ENCODE results near the gene ENTREP3. TPM values are rescaled to one million over a fixed set of nuclear protein-coding genes. Genes with fewer than 3 reads are reported as not detected.

The ENTREP3 gene
- total RNA-seq, 1 experiment from 2014 or later: 32.3 TPM

DNA sequence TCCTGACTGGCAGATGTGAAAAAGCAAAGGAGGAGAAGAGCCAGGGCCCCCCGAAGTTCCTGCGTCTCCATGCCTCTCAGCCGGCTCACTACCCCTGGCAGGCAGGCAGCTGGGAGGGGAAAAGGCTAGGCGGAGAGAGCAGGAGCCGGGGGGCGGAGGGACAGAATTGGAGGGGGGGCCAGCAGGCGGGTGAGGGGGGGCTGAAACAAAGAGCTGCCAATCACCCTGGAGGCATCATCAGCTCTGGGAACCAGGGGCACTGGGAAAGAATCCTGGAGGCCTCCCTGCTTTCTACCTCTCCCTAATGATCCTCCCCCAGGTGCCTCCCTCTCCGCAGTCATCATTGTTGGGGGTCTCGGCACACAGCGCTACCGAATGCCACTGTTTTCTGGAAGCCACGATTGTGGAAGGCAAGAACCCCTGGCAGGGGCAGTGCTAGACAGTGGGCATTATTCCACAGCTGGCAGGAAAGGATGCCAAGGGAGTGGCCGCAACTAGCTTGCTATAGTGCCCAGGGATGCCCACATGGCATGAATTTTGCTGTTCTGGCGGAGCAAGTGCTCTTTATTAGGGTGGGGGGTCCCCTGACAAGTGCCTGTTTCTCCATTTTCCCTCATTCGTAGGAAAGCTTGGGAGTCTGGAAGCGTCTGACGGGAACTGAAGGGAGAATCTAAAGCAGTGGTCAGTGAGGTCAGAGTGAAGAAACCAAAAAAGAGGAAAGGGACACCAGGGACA is 47.3 kb downstream of the ENTREP3 start, which contains the start of gene THBS3:
Gene THBS3 (minus strand): TSS at position 92 of the 735 bp plus-strand sequence. CDS start 21 bp downstream, at position 71.
- no peak for DNase-seq (ENCODE audit: unreplicated experiment)
- peaks cover 22% of the 10 kb centered on the region for H3K4me1 Mint-ChIP-seq (ENCODE audit: insufficient read depth, unreplicated experiment)
- peak within 1 kb of the TSS; percentile 91 for H3K27ac Mint-ChIP-seq (ENCODE audit: low read depth, unreplicated experiment)
- no peaks in the 10 kb centered on the region for H3K27me3 Mint-ChIP-seq (ENCODE audit: insufficient read depth, unreplicated experiment)
- ChIA-PET POLR2A (interaction anchor here (0.7 to 9.2 kb wide), 10 partner anchors 13 to 100 kb away, joined by 3 to 131 read pairs (median 6); partner anchors contain the start of genes FDPS and KRTCAP2), CTCF (interaction anchor here (0.5 to 9.1 kb wide), 19 partner anchors 11 to 687 kb away, joined by 3 to 111 read pairs (median 7); partner anchors contain the start of gene KRTCAP2)
- BruUV-seq (replicated peaks): TSS peak; percentile 78
- peaks cover 40% of the 10 kb centered on the region for H3K36me3 Mint-ChIP-seq (ENCODE audit: insufficient read depth, unreplicated experiment)
- H3K4me3 Mint-ChIP-seq (ENCODE audit: unreplicated experiment): peak within 1 kb of the TSS; percentile 76
- TF ChIP-seq CTCF (IDR thresholded peaks at IDR 0.05; ENCODE audit: unreplicated experiment): no peak
- H3K9me3 Mint-ChIP-seq (ENCODE audit: unreplicated experiment): no peaks in the 10 kb centered on the region
- intact Hi-C loops (cut with micrococcal nuclease): loop anchor here (1.0 to 5.0 kb wide), 5 partner anchors 18 to 115 kb away; partner anchors contain the start of gene SCAMP3

GRCh38 chr1:155206891-155207805 is 48.1 kb downstream of the ENTREP3 start:
- TF ChIP-seq CTCF (IDR thresholded peaks at IDR 0.05; ENCODE audit: unreplicated experiment): peak; percentile 97
- peak overlapping the region; percentile 91 for H3K27ac Mint-ChIP-seq (ENCODE audit: low read depth, unreplicated experiment)
- H3K4me1 Mint-ChIP-seq (ENCODE audit: insufficient read depth, unreplicated experiment): peaks cover 22% of the 10 kb centered on the region
- H3K36me3 Mint-ChIP-seq (ENCODE audit: insufficient read depth, unreplicated experiment): peaks cover 33% of the 10 kb centered on the region
- BruUV-seq (replicated peaks): no TSS peak
- H3K9me3 Mint-ChIP-seq (ENCODE audit: unreplicated experiment): no peaks in the 10 kb centered on the region
- DNase-seq (ENCODE audit: unreplicated experiment): peak; percentile 93
- intact Hi-C loops (cut with micrococcal nuclease): loop anchor here (1.0 to 5.0 kb wide), 4 partner anchors 19 to 116 kb away; partner anchors contain the start of gene SCAMP3
- H3K4me3 Mint-ChIP-seq (ENCODE audit: unreplicated experiment): peak overlapping the region; percentile 76
- ChIA-PET POLR2A (interaction anchor here (0.7 to 9.2 kb wide), 14 partner anchors 13 to 715 kb away, joined by 3 to 131 read pairs (median 4); partner anchors contain the start of genes ENTREP3, FDPS and KRTCAP2), CTCF (interaction anchor here (0.5 to 9.1 kb wide), 25 partner anchors 12 to 795 kb away, joined by 3 to 111 read pairs (median 5); partner anchors contain the start of genes CLK2 and KRTCAP2)
- H3K27me3 Mint-ChIP-seq (ENCODE audit: insufficient read depth, unreplicated experiment): no peaks in the 10 kb centered on the region

DNA sequence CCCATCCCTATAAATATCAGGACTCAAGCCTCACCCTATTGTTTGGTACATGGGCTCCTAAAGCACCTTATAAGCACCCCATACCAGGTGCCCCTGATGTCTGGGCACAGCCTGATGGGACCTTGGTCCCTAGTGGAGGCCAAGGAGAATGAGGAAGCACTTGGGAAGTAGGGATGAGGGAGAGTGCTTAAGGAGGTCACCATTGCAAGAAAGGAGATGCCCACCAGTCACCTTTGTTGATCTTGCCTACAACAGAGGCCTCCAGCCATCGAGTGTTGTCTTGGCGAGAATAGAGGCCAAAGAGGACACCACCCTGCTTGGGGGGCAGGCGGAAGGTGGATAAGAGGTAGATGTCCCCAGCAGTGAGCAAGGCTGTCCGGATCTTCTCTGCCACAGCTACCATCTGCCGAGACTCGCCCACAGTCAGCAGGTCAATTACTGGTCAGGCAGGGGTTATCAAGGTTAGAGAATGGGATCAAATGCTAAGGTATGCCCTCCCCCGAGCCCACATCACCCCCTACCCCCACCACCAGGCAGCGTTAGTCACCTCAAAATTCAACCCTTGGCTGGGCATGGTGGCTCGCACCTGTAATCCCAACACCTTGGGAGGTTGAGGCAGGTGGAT is 49.2 kb downstream of the ENTREP3 start:
- ChIA-PET CTCF (interaction anchor here (0.7 to 9.1 kb wide), 10 partner anchors 11 to 115 kb away, joined by 3 to 111 read pairs (median 8); partner anchors contain the start of gene KRTCAP2), POLR2A (interaction anchor here (0.8 to 9.2 kb wide), 4 partner anchors 12 to 38 kb away, joined by 3 to 131 read pairs (median 35); no protein-coding TSS in a partner anchor)
- Mint-ChIP-seq H3K9me3 (ENCODE audit: unreplicated experiment) (no peaks in the 10 kb centered on the region), H3K4me1 (ENCODE audit: insufficient read depth, unreplicated experiment) (peaks cover 22% of the 10 kb centered on the region), H3K27me3 (ENCODE audit: insufficient read depth, unreplicated experiment) (no peaks in the 10 kb centered on the region), H3K4me3 (ENCODE audit: unreplicated experiment) (no peak overlapping the region), H3K27ac (ENCODE audit: low read depth, unreplicated experiment) (no peak overlapping the region), H3K36me3 (ENCODE audit: insufficient read depth, unreplicated experiment) (peaks cover 34% of the 10 kb centered on the region)
- intact Hi-C loops (cut with micrococcal nuclease): loop anchor here (2.0 to 5.0 kb wide), 2 partner anchors 56 to 117 kb away; partner anchors contain the start of gene SCAMP3
- TF ChIP-seq CTCF (IDR thresholded peaks at IDR 0.05; ENCODE audit: unreplicated experiment): no peak
- no TSS peak for BruUV-seq (replicated peaks)
- no peak for DNase-seq (ENCODE audit: unreplicated experiment)
